ENCODE measurements around the gene PPP6C. TPM values are rescaled to one million over a fixed set of nuclear protein-coding genes. Genes with fewer than 3 reads are reported as not detected.

Gene PPP6C
- total and polyA plus RNA-seq, 2 experiments from 2014 or later, result 31.9 to 46.4 TPM

- TF ChIP-seq REST (IDR thresholded peaks at IDR 0.05; ENCODE audit: unreplicated experiment), result no peak
Measured at GRCh38 chr9:125177888-125178287, 11.7 kb downstream of the PPP6C start (continued).

GRCh38 chr9:125176636-125177035 is 13.0 kb downstream of the PPP6C start:
- DNase-seq (ENCODE audit: low spot score) (no peak), ATAC-seq (no peak)
- H3K4me1 Mint-ChIP-seq, result peaks cover 9% of the 10 kb centered on the region; the same call in 1 of the 3 replicates
- TF ChIP-seq JUNB (IDR thresholded peaks at IDR 0.05; ENCODE audit: unreplicated experiment) (no peak), NANOG (IDR thresholded peaks at IDR 0.05; ENCODE audit: borderline replicate concordance) (no peak), EZH2phosphoT487 (IDR thresholded peaks at IDR 0.05; ENCODE audit: unreplicated experiment) (no peak), ZNF331 (CRISPR knock-in tag; IDR thresholded peaks at IDR 0.05; ENCODE audit: low read depth) (no peak)
- H3K4me2 ChIP-seq, result no peak overlapping the region
- H3F3A ChIP-seq (replicated peaks; ENCODE audit: low read depth), result no peaks in the 10 kb centered on the region
- H2AFZ ChIP-seq, result no peak overlapping the region
- no peak overlapping the region for H3K4me3 ChIP-seq
- H3K36me3 ChIP-seq (ENCODE audit: insufficient read depth), result no peaks in the 10 kb centered on the region
- no peak overlapping the region for H3K4me3 Mint-ChIP-seq
- H3K9me3 Mint-ChIP-seq, result no peaks in the 10 kb centered on the region
- H3K27me3 Mint-ChIP-seq (ENCODE audit: insufficient read depth, low read depth, poor library complexity), result peaks cover 6% of the 10 kb centered on the region
- peak overlapping the region; percentile 38; the same call in 1 of the 2 replicates for H3K27ac Mint-ChIP-seq
- H3K27me3 ChIP-seq (ENCODE audit: insufficient read depth), result no peaks in the 10 kb centered on the region
- no peaks in the 10 kb centered on the region for H3K9me2 ChIP-seq (ENCODE audit: insufficient read depth)
- no peaks in the 10 kb centered on the region; the same call in 2 of the 3 replicates for H3K36me3 Mint-ChIP-seq (ENCODE audit: low read depth)
- H3K79me2 ChIP-seq (replicated peaks; ENCODE audit: insufficient read depth), result peaks cover 100% of the 10 kb centered on the region
- H3K4me1 ChIP-seq (ENCODE audit: insufficient read depth), result no peaks in the 10 kb centered on the region; the same call in 1 of the 2 replicates
- peaks cover 43% of the 10 kb centered on the region for H4K20me1 ChIP-seq (replicated peaks; ENCODE audit: insufficient read depth)
- peak overlapping the region; percentile 50; the same call in 1 of the 2 replicates for H3K27ac ChIP-seq (ENCODE audit: low read depth)

GRCh38 chr9:125172031-125172755 is 17.4 kb downstream of the PPP6C start:
- Mint-ChIP-seq H3K9me3 (no peaks in the 10 kb centered on the region), H3K27me3 (ENCODE audit: insufficient read depth, low read depth, poor library complexity) (no peaks in the 10 kb centered on the region), H3K36me3 (ENCODE audit: low read depth) (peaks cover 16% of the 10 kb centered on the region), H3K4me1 (peaks cover 4% of the 10 kb centered on the region; the same call in 1 of the 3 replicates), H3K27ac (no peak overlapping the region), H3K4me3 (no peak overlapping the region)
- ATAC-seq (no peak), DNase-seq (ENCODE audit: low spot score) (no peak)
- Histone ChIP-seq H2AFZ (no peak overlapping the region), H3F3A (replicated peaks; ENCODE audit: low read depth) (no peaks in the 10 kb centered on the region), H3K4me3 (no peak overlapping the region), H3K27me3 (ENCODE audit: insufficient read depth) (no peaks in the 10 kb centered on the region), H4K20me1 (replicated peaks; ENCODE audit: insufficient read depth) (peaks cover 32% of the 10 kb centered on the region), H3K4me2 (no peak overlapping the region), H3K9me2 (ENCODE audit: insufficient read depth) (no peaks in the 10 kb centered on the region), H3K79me2 (replicated peaks; ENCODE audit: insufficient read depth) (peaks cover 67% of the 10 kb centered on the region), H3K36me3 (ENCODE audit: insufficient read depth) (peaks cover 8% of the 10 kb centered on the region; the same call in 1 of the 2 replicates), H3K27ac (ENCODE audit: low read depth) (0 out of 2 replicates have a peak overlapping the region, but pooled peaks have one; percentile 55), H3K4me1 (ENCODE audit: insufficient read depth) (no peaks in the 10 kb centered on the region)
- TF ChIP-seq ZNF331 (CRISPR knock-in tag; IDR thresholded peaks at IDR 0.05; ENCODE audit: low read depth), result no peak
- TF ChIP-seq REST (IDR thresholded peaks at IDR 0.05; ENCODE audit: unreplicated experiment), result no peak
- no peak for TF ChIP-seq EZH2 (IDR thresholded peaks at IDR 0.05; ENCODE audit: low read depth, unreplicated experiment)
- TF ChIP-seq CTCF (conservative IDR thresholded peaks at IDR 0.05; ENCODE audit: low read depth in 2 of 2), result no peak
- TF ChIP-seq ZNF114 (CRISPR knock-in tag; IDR thresholded peaks at IDR 0.05), result no peak
- no peak for TF ChIP-seq POLR2AphosphoS5 (IDR thresholded peaks at IDR 0.05; ENCODE audit: low read depth)
